Spleen (tissue), 7 donors: ENCODE data around the gene CABLES1.

ENCODE experiments used
- POLR2A ChIP-seq, 3 donors: fragments of 450-650 bp; IDR thresholded peaks; one replicate each; pipeline ENCODE4 v1.5.1; 2017; ENCODE audit warnings: antibody characterized with exemption in 3 of 3, mild to moderate bottlenecking in 1 of 3
- TF ChIP-seq, protein P1 (sequence below), 11 experiments: fragments of 200-600 bp in 7 of 11; fragments of 450-650 bp in 4 of 11; sonication (generic) in 4 of 11; IDR thresholded peaks in 8 of 11; conservative IDR thresholded peaks in 3 of 11; 1 replicate in 7 of 11; 2 replicates in 4 of 11; pipeline versions ENCODE4 v1.4.0 to v1.8.0; 2016 to 2021; ENCODE audit warnings: antibody characterized with exemption in 11 of 11, inconsistent platforms in 4 of 11, mild to moderate bottlenecking in 1 of 11
- donor health status: DM: no; HTN: no; CAD: no; lungs with moderate emphysema.
- donor health status: DM: no; HTN: no; CAD: no.
- donor health status: DM: no; HTN: no; CAD: no.

DNA sequence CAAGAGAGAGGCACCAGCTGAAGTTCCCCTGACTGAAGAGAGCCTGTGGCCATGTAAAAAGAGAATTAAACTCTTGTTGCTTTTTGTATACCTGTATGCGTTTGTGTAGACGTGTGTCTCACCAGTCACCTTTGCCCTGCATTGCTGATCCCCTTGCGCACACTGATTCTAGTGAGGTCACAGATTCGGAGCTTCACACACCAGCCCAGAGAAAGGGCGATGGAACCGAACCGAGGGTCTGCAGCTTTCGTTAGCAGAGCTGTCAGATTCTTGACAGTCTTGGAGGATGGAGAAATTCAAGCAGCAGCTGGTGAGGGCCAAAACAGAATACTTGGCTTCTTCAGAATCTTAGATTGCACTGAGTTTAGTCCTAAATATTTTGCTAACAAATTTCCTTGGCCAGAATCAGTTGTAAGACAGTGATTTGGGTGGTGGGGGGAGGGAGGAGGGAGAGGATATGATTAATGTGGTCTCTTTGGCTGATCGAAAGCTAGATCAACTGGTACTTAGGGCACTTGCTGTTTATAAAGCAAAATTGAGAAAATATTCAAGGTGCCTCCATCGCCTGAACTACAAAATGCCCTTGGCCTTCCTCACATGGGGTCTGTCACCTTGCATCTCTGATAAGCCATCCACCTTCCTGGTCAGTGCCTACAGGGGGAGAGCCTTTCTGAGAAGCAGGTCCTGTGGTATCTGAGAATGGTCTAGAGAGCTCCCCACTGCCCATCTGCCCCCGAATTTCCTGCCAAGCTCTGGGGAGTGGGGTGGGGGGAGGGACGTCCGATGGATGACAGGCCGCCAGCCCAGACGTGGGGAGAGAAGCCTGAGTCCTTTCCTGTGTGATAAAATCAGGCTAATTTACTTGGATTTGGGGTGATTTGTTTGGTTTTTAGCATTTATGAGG, 123.5 kb downstream of the CABLES1 start:
- TF ChIP-seq, protein P1, sequence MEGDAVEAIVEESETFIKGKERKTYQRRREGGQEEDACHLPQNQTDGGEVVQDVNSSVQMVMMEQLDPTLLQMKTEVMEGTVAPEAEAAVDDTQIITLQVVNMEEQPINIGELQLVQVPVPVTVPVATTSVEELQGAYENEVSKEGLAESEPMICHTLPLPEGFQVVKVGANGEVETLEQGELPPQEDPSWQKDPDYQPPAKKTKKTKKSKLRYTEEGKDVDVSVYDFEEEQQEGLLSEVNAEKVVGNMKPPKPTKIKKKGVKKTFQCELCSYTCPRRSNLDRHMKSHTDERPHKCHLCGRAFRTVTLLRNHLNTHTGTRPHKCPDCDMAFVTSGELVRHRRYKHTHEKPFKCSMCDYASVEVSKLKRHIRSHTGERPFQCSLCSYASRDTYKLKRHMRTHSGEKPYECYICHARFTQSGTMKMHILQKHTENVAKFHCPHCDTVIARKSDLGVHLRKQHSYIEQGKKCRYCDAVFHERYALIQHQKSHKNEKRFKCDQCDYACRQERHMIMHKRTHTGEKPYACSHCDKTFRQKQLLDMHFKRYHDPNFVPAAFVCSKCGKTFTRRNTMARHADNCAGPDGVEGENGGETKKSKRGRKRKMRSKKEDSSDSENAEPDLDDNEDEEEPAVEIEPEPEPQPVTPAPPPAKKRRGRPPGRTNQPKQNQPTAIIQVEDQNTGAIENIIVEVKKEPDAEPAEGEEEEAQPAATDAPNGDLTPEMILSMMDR (IDR thresholded peaks at IDR 0.05 in 8 of 11, conservative IDR thresholded peaks at IDR 0.05 in 3 of 11), result no peak
- TF ChIP-seq POLR2A (IDR thresholded peaks at IDR 0.05), result no peak
